ENCODE results near the gene VPS26C.

- TF ChIP-seq CTCF (IDR thresholded peaks at IDR 0.05) (no peak), POLR2A (IDR thresholded peaks at IDR 0.05) (no peak)
These were observed 56.3 kb downstream of the VPS26C start for GRCh38 chr21:37210799-37211198.

Data from right lobe of liver (tissue), 4 donors.